A549 treated with AZD9567 at 1 μM for 4 hours (cell line): ENCODE data around the gene GOLGA8T. TPM values are rescaled to one million over a fixed set of nuclear protein-coding genes. Genes with fewer than 3 reads are reported as not detected.

Experiments used
- total RNA-seq: library from RNA; stranded (reverse); fragments of 200-300 nt; extraction: Qiagen RNA extraction; gene quantifications from 5 replicates; pipeline ENCODE4 v1.2.3, GENCODE V29; 2022; ENCODE audit not compliant: insufficient read depth

Gene GOLGA8T
- 0.84 to 1.8 TPM (median 1.6 TPM) in 5 replicates for total RNA-seq

GRCh38 chr15:30134751-30135150, at the start of gene GOLGA8T:
TSS of gene GOLGA8T (plus strand) at chr15:30135051. CDS start at chr15:30135149, 98 bp downstream.

Other genes starting within 250 kb of the GOLGA8T start
- 0.09 TPM in 1 of 5 replicates, not detected in the others for gene GOLGA8J, start 52.1 kb upstream of the GOLGA8T start, total RNA-seq